Endodermal cell (in vitro differentiated cells): ENCODE measurements around the gene PNRC2. TPM values are rescaled to one million over a fixed set of nuclear protein-coding genes. Genes with fewer than 3 reads are reported as not detected.

Experiments
- DNase-seq: peaks from one replicate; pipeline ENCODE4 v3.0.0-alpha.2; 2017
- H3K27ac ChIP-seq: 2 replicates; pipeline ENCODE4 v1.5.1; 2013; ENCODE audit warnings: mild to moderate bottlenecking, low read depth, low read length, moderate library complexity
- H3K27me3 ChIP-seq: 2 replicates; pipeline ENCODE4 v1.6.1; 2013; ENCODE audit warnings: mild to moderate bottlenecking, low read length, moderate library complexity; ENCODE audit not compliant: insufficient read depth, control insufficient read depth, poor library complexity, severe bottlenecking
- H3K36me3 ChIP-seq: 2 replicates; pipeline ENCODE4 v1.7.0; 2013; ENCODE audit warnings: mild to moderate bottlenecking, low read length, moderate library complexity; ENCODE audit not compliant: control insufficient read depth, insufficient read depth
- H3K4me1 ChIP-seq: one replicate; pipeline ENCODE4 v1.7.0; 2013; ENCODE audit warnings: low read length; ENCODE audit not compliant: control insufficient read depth, insufficient read depth
- H3K4me3 ChIP-seq: 2 replicates; pipeline ENCODE4 v1.5.1; 2013; ENCODE audit warnings: mild to moderate bottlenecking, low read length, moderate library complexity
- H3K9ac ChIP-seq: 2 replicates; pipeline ENCODE4 v1.6.1; 2013; ENCODE audit warnings: mild to moderate bottlenecking, low read length, moderate library complexity; ENCODE audit not compliant: poor library complexity, severe bottlenecking; ENCODE audit errors: extremely low read depth
- H3K9me3 ChIP-seq: 2 replicates; pipeline ENCODE4 v1.6.1; 2013; ENCODE audit warnings: mild to moderate bottlenecking, low read length, moderate library complexity; ENCODE audit not compliant: control insufficient read depth
- H3K27ac Mint-ChIP-seq: 2 replicates; pipeline ENCODE4 v1.8.0; 2020; ENCODE audit warnings: mixed read lengths
- H3K27me3 Mint-ChIP-seq: 2 replicates; pipeline ENCODE4 v1.8.0; 2021; ENCODE audit warnings: mild to moderate bottlenecking, mixed read lengths; ENCODE audit not compliant: insufficient read depth
- H3K36me3 Mint-ChIP-seq: 2 replicates; pipeline ENCODE4 v1.8.0; 2020; ENCODE audit warnings: low read depth, mixed read lengths
- H3K4me1 Mint-ChIP-seq: 2 replicates; pipeline ENCODE4 v1.8.0; 2020; ENCODE audit warnings: mixed read lengths
- H3K4me3 Mint-ChIP-seq: 2 replicates; pipeline ENCODE4 v1.8.0; 2020; ENCODE audit warnings: mild to moderate bottlenecking, moderate library complexity, mixed read lengths
- H3K9me3 Mint-ChIP-seq: 2 replicates; pipeline ENCODE4 v1.8.0; 2020; ENCODE audit warnings: mild to moderate bottlenecking, mixed read lengths
- CTCF ChIP-seq: fragments of 200-600 bp; sonication (generic); conservative IDR thresholded peaks from 2 replicates; pipeline ENCODE4 v1.5.0; 2021; ENCODE audit warnings: antibody characterized with exemption, mild to moderate bottlenecking
- WGBS, 2 experiments: methylation state at CpG; one replicate each; pipeline versions ENCODE4 v1.1.5 to v1.1.7; 2013; ENCODE audit warnings: missing lambda C conversion rate in 2 of 2, mixed read lengths in 1 of 2; ENCODE audit not compliant: insufficient coverage in 1 of 2, insufficient read length in 1 of 2; 5-methylcytosine and 5-hydroxymethylcytosine counted together
- total RNA-seq, 2 donors: library from RNA; stranded (reverse); fragmentation: NEBNext Ultra II Directional in 1 of 2; extraction: Animal tissue kit (Norgen Biotek cat#: 25700) in 1 of 2; gene quantifications; 2 replicates in 1 of 2; 3 replicates in 1 of 2; pipeline ENCODE4 v1.2.1, GENCODE V29; 2021

PNRC2 gene
- total RNA-seq, 2 donors from 2014 or later, result 107 to 108 TPM

- WGBS, 2 experiments, result 91 to 92% methylated on average over 7 to 10 of the region's 11 CpGs
- H3K9ac ChIP-seq, result no peak overlapping the region
- Mint-ChIP-seq H3K27me3 (peaks cover 12% of the 10 kb centered on the region), H3K4me3 (no peak overlapping the region), H3K27ac (no peak overlapping the region), H3K36me3 (no peaks in the 10 kb centered on the region), H3K9me3 (peaks cover 3% of the 10 kb centered on the region), H3K4me1 (no peaks in the 10 kb centered on the region)
- H3K36me3 ChIP-seq, result no peaks in the 10 kb centered on the region
- H3K4me3 ChIP-seq, result no peak overlapping the region
- no peaks in the 10 kb centered on the region for H3K9me3 ChIP-seq
- H3K27me3 ChIP-seq, result peaks cover 3% of the 10 kb centered on the region
- no peaks in the 10 kb centered on the region for H3K4me1 ChIP-seq
- no peak overlapping the region for H3K27ac ChIP-seq
- no peak for DNase-seq
- TF ChIP-seq CTCF, result no peak
These were observed 48.9 kb upstream of the PNRC2 start for GRCh38 chr1:23910553-23911246.

GRCh38 chr1:23911921-23912320 is 47.7 kb upstream of the PNRC2 start:
- no peak overlapping the region for H3K27ac ChIP-seq
- no peak overlapping the region for H3K9ac ChIP-seq
- Mint-ChIP-seq H3K4me1 (peaks cover under 1% of the 10 kb centered on the region), H3K4me3 (no peak overlapping the region), H3K27ac (no peak overlapping the region), H3K36me3 (no peaks in the 10 kb centered on the region), H3K27me3 (peaks cover 12% of the 10 kb centered on the region), H3K9me3 (peaks cover 3% of the 10 kb centered on the region)
- no peaks in the 10 kb centered on the region for H3K36me3 ChIP-seq
- no peak for DNase-seq
- no peaks in the 10 kb centered on the region for H3K4me1 ChIP-seq
- H3K9me3 ChIP-seq, result no peaks in the 10 kb centered on the region
- no peak for TF ChIP-seq CTCF
- H3K4me3 ChIP-seq, result no peak overlapping the region
- WGBS, 2 experiments, result 94 to 96% methylated on average over 4 to 8 of the region's 8 CpGs
- H3K27me3 ChIP-seq, result no peaks in the 10 kb centered on the region

GRCh38 chr1:23913212-23913880 is 46.3 kb upstream of the PNRC2 start, which contains the start of gene CNR2:
Gene CNR2 (minus strand): TSS chr1:23913362. CDS start chr1:23875617, 37,745 bp downstream.
- H3K36me3 Mint-ChIP-seq, result no peaks in the 10 kb centered on the region
- no peak for TF ChIP-seq CTCF
- H3K4me1 ChIP-seq, result no peaks in the 10 kb centered on the region
- no peaks in the 10 kb centered on the region for H3K9me3 ChIP-seq
- no peak within 1 kb of the TSS for H3K27ac ChIP-seq
- H3K9ac ChIP-seq, result no peak within 1 kb of the TSS
- no peak within 1 kb of the TSS for H3K27ac Mint-ChIP-seq
- H3K27me3 Mint-ChIP-seq, result peaks cover 12% of the 10 kb centered on the region
- no peak for DNase-seq
- H3K27me3 ChIP-seq, result no peaks in the 10 kb centered on the region
- peaks cover 3% of the 10 kb centered on the region for H3K9me3 Mint-ChIP-seq
- no peak within 1 kb of the TSS for H3K4me3 ChIP-seq
- no peak within 1 kb of the TSS for H3K4me3 Mint-ChIP-seq
- WGBS, 2 experiments, result 70 to 84% methylated on average over 4 to 7 of the region's 7 CpGs
- H3K36me3 ChIP-seq, result no peaks in the 10 kb centered on the region
- H3K4me1 Mint-ChIP-seq, result peaks cover 2% of the 10 kb centered on the region
